HG02981 (cell line): Measurements from ENCODE around the gene DOCK3.
"Not testable (repeated sequence)": the region's sequence is repeated elsewhere in the genome, so short reads cannot be mapped to it uniquely, and the experiment has no call there.

Source experiments
- ATAC-seq: cut with Tn5 transposase; IDR thresholded peaks from one replicate; pipeline ENCODE4 v1.9.1; 2021; ENCODE audit warnings: mild to moderate bottlenecking, moderate library complexity; ENCODE audit not compliant: unreplicated experiment

Gene DOCK3

GRCh38 chr3:50873376-50874157, 198.8 kb downstream of the DOCK3 start:
- ATAC-seq, result no peak

GRCh38 chr3:50874876-50875275, 200.1 kb downstream of the DOCK3 start:
- ATAC-seq, result not testable (repeated sequence)

GRCh38 chr3:50876947-50877346, 202.2 kb downstream of the DOCK3 start:
- ATAC-seq, result no peak

- not testable (repeated sequence) for ATAC-seq
Measured at GRCh38 chr3:50882733-50883132, 208.0 kb downstream of the DOCK3 start.

- ATAC-seq, result no peak
Measured at GRCh38 chr3:50883755-50884154, 209.0 kb downstream of the DOCK3 start.

GRCh38 chr3:50885070-50885850, 210.5 kb downstream of the DOCK3 start:
- no peak for ATAC-seq

GRCh38 chr3:50890688-50891344, 216.1 kb downstream of the DOCK3 start:
- no peak for ATAC-seq

- ATAC-seq, result not testable (repeated sequence)
Measured at GRCh38 chr3:50901097-50901496, 226.4 kb downstream of the DOCK3 start.

GRCh38 chr3:50912746-50913145, 238.0 kb downstream of the DOCK3 start:
- no peak for ATAC-seq

- ATAC-seq, result no peak
Measured at GRCh38 chr3:50913260-50913659, 238.5 kb downstream of the DOCK3 start.

- not testable (repeated sequence) for ATAC-seq
Measured at GRCh38 chr3:50922071-50922470, 247.3 kb downstream of the DOCK3 start.

- ATAC-seq, result no peak
Measured at GRCh38 chr3:50923955-50924354, 249.2 kb downstream of the DOCK3 start.

GRCh38 chr3:50924638-50925037, 249.9 kb downstream of the DOCK3 start:
- ATAC-seq, result no peak

GRCh38 chr3:50926868-50927267, 252.1 kb downstream of the DOCK3 start:
- ATAC-seq, result no peak

- no peak for ATAC-seq
Measured at GRCh38 chr3:50930371-50931208, 255.9 kb downstream of the DOCK3 start.

GRCh38 chr3:50932918-50933317, 258.2 kb downstream of the DOCK3 start:
- not testable (repeated sequence) for ATAC-seq

- no peak for ATAC-seq
Measured at GRCh38 chr3:50936389-50936788, 261.7 kb downstream of the DOCK3 start.

GRCh38 chr3:50947419-50947818, 272.7 kb downstream of the DOCK3 start:
- no peak for ATAC-seq

GRCh38 chr3:50950591-50950990, 275.9 kb downstream of the DOCK3 start:
- no peak for ATAC-seq

- no peak for ATAC-seq
Measured at GRCh38 chr3:50953825-50954414, 279.2 kb downstream of the DOCK3 start.
